Calu3 (cell line): ENCODE measurements around the gene SH3RF3. TPM values are rescaled to one million over a fixed set of nuclear protein-coding genes. Genes with fewer than 3 reads are reported as not detected.

Experiments
- BruUV-seq: library from RNA; stranded (reverse); fragments of 400-500 nt; replicated peaks from 2 replicates; lab custom pipeline; 2021; lab: Mats Ljungman, UMichigan
- CTCF ChIA-PET: fragments of 300-600 bp; sonication (Branson Sonifier 250); formaldehyde crosslinking; loops from one replicate; lab custom pipeline; 2022; ENCODE audit warnings: antibody characterized with exemption; lab: Charles Lee
- DNase-seq: peaks from one replicate; pipeline ENCODE4 v3.0.0; 2022
- H3K27ac Mint-ChIP-seq: one replicate; pipeline ENCODE4 v1.8.0; 2022; ENCODE audit warnings: mixed read lengths; ENCODE audit not compliant: unreplicated experiment
- H3K27me3 Mint-ChIP-seq: one replicate; pipeline ENCODE4 v1.8.0; 2022; ENCODE audit warnings: mixed read lengths; ENCODE audit not compliant: unreplicated experiment
- H3K36me3 Mint-ChIP-seq: one replicate; pipeline ENCODE4 v1.8.0; 2022; ENCODE audit warnings: mild to moderate bottlenecking, moderate library complexity, mixed read lengths; ENCODE audit not compliant: insufficient read depth, unreplicated experiment
- H3K4me1 Mint-ChIP-seq: one replicate; pipeline ENCODE4 v1.8.0; 2022; ENCODE audit warnings: mild to moderate bottlenecking, low read depth, mixed read lengths; ENCODE audit not compliant: unreplicated experiment
- H3K4me3 Mint-ChIP-seq: one replicate; pipeline ENCODE4 v1.8.0; 2022; ENCODE audit warnings: mild to moderate bottlenecking, low read depth, moderate library complexity, mixed read lengths; ENCODE audit not compliant: unreplicated experiment
- H3K9me3 Mint-ChIP-seq: one replicate; pipeline ENCODE4 v1.8.0; 2022; ENCODE audit warnings: low read depth, mixed read lengths; ENCODE audit not compliant: unreplicated experiment
- CTCF ChIP-seq: fragments of 200-600 bp; IDR thresholded peaks from one replicate; pipeline ENCODE4 v1.8.0; 2022; ENCODE audit warnings: antibody characterized with exemption; ENCODE audit not compliant: unreplicated experiment
- intact Hi-C: fragments of 100-400 bp; cut with micrococcal nuclease; formaldehyde crosslinking; loops from one replicate; pipeline ENCODE4 v1.10.0; 2022; ENCODE audit not compliant: unreplicated experiment
- total RNA-seq: library from RNA; stranded (reverse); gene quantifications from 2 replicates; pipeline ENCODE4 v1.2.3, GENCODE V29; 2022

SH3RF3 gene
- total RNA-seq, 1 experiment from 2014 or later: 0.17 TPM

DNA sequence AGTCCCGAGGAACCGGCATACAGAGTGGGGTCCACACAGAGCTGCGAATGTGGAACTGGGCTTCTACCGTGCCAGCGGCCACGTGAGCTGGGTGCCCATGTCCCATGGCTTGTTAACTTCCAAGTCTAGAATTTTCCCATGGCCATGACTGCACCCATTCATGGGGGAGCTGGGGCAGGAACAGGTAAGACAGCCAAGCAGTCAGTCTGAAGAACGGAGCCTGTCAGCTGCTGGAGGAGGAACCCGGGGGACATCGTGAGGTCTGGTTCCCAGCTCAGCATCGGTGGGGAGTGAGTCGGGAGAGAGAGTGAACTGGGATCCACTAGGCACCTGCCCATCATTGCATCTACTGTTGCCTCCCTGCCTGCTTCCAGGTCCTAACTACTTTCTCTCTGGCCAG lies 86.9 kb downstream of the SH3RF3 start:
- peaks cover 4% of the 10 kb centered on the region for H3K9me3 Mint-ChIP-seq
- CTCF ChIA-PET: interaction anchor here (0.6 kb wide), 1 partner anchor 10 kb away, joined by 3 read pairs; no protein-coding TSS in a partner anchor
- intact Hi-C loops: no loop called here
- H3K27ac Mint-ChIP-seq: no peak overlapping the region
- H3K4me1 Mint-ChIP-seq: peaks cover 14% of the 10 kb centered on the region
- peaks cover 88% of the 10 kb centered on the region for H3K27me3 Mint-ChIP-seq
- no peak overlapping the region for H3K4me3 Mint-ChIP-seq
- no peaks in the 10 kb centered on the region for H3K36me3 Mint-ChIP-seq
- TF ChIP-seq CTCF: no peak
- BruUV-seq: no TSS peak
- DNase-seq: no peak

GRCh38 chr2:109216332-109216731 lies 87.3 kb downstream of the SH3RF3 start:
- H3K27me3 Mint-ChIP-seq: peaks cover 88% of the 10 kb centered on the region
- no peak overlapping the region for H3K4me3 Mint-ChIP-seq
- DNase-seq: no peak
- intact Hi-C loops: no loop called here
- BruUV-seq: no TSS peak
- TF ChIP-seq CTCF: no peak
- H3K36me3 Mint-ChIP-seq: no peaks in the 10 kb centered on the region
- peaks cover 4% of the 10 kb centered on the region for H3K9me3 Mint-ChIP-seq
- H3K4me1 Mint-ChIP-seq: peaks cover 14% of the 10 kb centered on the region
- CTCF ChIA-PET: no interaction called here
- no peak overlapping the region for H3K27ac Mint-ChIP-seq

GRCh38 chr2:109217362-109218086 lies 88.5 kb downstream of the SH3RF3 start:
- intact Hi-C loops: no loop called here
- no TSS peak for BruUV-seq
- H3K4me1 Mint-ChIP-seq: peaks cover 14% of the 10 kb centered on the region
- H3K36me3 Mint-ChIP-seq: no peaks in the 10 kb centered on the region
- no peak overlapping the region for H3K4me3 Mint-ChIP-seq
- peaks cover 4% of the 10 kb centered on the region for H3K9me3 Mint-ChIP-seq
- CTCF ChIA-PET: no interaction called here
- TF ChIP-seq CTCF: no peak
- peaks cover 88% of the 10 kb centered on the region for H3K27me3 Mint-ChIP-seq
- H3K27ac Mint-ChIP-seq: no peak overlapping the region
- DNase-seq: no peak

GRCh38 chr2:109218087-109218791 lies 89.2 kb downstream of the SH3RF3 start:
- CTCF ChIA-PET: interaction anchor here (0.7 kb wide), 1 partner anchor 10 kb away, joined by 4 read pairs; no protein-coding TSS in a partner anchor
- BruUV-seq: no TSS peak
- H3K36me3 Mint-ChIP-seq: no peaks in the 10 kb centered on the region
- peaks cover 4% of the 10 kb centered on the region for H3K9me3 Mint-ChIP-seq
- TF ChIP-seq CTCF: no peak
- intact Hi-C loops: no loop called here
- no peak overlapping the region for H3K4me3 Mint-ChIP-seq
- H3K27ac Mint-ChIP-seq: no peak overlapping the region
- DNase-seq: no peak
- H3K4me1 Mint-ChIP-seq: peaks cover 13% of the 10 kb centered on the region
- peaks cover 86% of the 10 kb centered on the region for H3K27me3 Mint-ChIP-seq
